ENCODE data around the gene SRY.
"Not testable (repeated sequence)": the region's sequence is repeated elsewhere in the genome, so short reads cannot be mapped to it uniquely, and the experiment has no call there.

Gene SRY

GRCh38 chrY:2787600-2787999 lies at the start of gene SRY:
Gene SRY, minus strand, starts transcription at chrY:2787682. Its CDS starts 79 bp downstream, at chrY:2787603.
- DNase-seq: no peak

- no peak for DNase-seq
These were observed 49.6 kb upstream of the SRY start for GRCh38 chrY:2837078-2837477.

GRCh38 chrY:2835230-2835629 lies 47.7 kb upstream of the SRY start:
- no peak for DNase-seq

DNA sequence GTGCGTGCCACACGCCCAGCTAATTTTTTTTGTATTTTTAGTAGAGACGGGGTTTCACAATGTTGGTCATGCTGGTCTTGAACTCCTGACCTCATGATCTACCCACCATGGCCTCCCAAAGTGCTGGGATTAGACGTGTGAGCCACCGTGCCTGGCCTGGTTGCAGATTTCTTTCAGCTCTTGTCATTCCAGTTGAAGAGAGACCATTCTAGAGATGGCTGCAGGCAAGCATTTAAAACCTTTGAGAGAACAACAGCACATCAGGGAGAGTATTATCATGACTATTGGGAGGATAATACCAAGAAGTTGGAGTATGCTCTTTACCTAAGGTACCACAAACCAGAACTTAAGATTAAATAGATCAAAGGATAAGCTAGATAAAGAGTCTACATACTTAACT lies 41.0 kb upstream of the SRY start:
- DNase-seq: no peak

- DNase-seq: no peak
These were observed 37.0 kb upstream of the SRY start for GRCh38 chrY:2824471-2824870.

DNA sequence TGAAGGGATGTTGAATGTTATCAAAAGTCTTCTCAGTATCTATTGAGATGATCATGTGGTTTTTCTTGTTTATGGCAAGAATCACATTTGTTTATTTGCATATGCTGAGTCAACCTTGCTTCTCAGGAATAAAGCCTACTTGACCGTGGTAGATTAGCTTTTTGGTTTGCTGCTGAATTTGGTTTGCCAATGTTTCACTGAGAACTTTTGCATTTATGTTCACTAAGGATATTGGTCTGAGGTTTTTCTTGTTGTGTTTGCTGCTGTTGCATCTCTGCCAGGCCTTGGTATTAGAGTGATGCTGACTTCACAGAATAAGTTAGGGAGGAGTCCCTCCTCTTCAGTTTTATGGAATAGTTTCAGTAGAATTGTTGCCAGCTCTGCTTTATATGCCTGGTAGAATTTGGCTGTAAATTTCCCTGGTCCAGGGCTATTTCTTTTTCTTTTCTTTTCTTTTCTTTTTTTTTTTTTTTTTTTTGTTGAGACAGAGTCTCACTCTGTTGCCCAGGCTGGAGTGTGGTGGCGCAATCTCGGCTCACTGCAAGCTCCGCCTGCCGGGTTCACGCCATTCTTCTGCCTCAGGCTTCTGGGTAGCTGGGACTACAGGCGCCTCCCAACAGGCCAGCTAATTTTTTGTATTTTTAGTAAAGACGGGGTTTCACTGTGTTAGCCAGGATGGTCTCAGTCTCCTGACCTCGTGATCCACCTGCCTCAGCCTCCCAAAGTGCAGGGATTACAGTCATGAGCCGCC lies 29.8 kb upstream of the SRY start:
- DNase-seq: not testable (repeated sequence)

- DNase-seq: no peak
These were observed 12.8 kb upstream of the SRY start for GRCh38 chrY:2800246-2800645.

- DNase-seq: no peak
These were observed 10.5 kb upstream of the SRY start for GRCh38 chrY:2797991-2798390.

DNA sequence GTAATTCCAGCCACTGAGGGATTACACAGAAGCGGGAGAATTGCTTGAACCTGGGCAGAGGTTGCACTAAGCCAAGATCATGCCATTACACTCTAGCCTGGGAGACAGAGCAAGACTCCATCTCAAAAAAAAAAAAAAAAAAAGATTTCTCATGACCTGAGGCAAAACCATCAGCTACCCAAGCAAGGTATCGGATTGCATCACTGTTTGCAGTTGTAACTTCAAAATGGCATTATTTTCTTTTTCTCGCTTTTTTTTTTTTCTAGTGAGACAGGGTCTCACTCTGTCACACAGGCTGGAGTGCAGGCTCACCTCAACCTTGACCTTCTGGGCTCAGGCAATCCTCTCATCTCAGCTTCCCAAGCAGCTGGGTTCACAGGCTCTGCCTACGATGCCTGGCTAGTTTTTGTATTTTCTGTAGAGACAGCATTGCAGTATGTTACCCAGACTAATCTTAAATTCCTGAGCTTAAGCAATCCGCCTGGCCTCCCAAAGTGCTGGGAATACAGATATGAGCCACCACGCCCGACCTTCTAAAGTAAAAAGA lies 9.6 kb upstream of the SRY start:
- DNase-seq: no peak

DNA sequence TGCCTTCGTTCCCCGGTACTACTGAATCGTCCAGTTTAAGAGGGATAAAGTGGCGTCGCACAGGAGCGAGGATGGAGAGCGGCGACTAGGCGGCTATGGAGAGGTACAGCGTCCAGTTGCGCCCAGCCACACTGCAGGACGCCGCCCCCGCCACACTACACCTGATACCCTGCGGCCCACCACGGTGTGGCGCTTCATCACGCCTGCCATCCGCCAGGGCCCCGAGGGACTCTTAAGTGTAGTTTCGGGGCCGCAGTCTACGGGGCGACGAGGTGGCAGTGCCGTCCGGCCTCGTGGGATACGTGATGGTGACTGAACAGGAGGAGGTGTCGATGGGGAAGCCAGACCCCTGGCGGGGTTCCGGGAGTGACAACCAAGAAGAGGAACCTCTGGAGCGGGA lies 2.3 kb upstream of the SRY start:
- no peak for DNase-seq

DNA sequence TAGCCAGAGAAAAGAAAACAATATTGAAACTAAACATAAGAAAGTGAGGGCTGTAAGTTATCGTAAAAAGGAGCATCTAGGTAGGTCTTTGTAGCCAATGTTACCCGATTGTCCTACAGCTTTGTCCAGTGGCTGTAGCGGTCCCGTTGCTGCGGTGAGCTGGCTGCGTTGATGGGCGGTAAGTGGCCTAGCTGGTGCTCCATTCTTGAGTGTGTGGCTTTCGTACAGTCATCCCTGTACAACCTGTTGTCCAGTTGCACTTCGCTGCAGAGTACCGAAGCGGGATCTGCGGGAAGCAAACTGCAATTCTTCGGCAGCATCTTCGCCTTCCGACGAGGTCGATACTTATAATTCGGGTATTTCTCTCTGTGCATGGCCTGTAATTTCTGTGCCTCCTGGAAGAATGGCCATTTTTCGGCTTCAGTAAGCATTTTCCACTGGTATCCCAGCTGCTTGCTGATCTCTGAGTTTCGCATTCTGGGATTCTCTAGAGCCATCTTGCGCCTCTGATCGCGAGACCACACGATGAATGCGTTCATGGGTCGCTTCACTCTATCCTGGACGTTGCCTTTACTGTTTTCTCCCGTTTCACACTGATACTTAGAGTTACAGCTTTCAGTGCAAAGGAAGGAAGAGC lies 488 bp downstream of the SRY start:
- no peak for DNase-seq

All from cortex of kidney (tissue), 1 donor.